HEK293 (cell line): ENCODE results near the gene ISYNA1.

Experiments used
- CTCF ChIA-PET: fragments of 350-600 bp; formaldehyde crosslinking; extraction: SDS; loops from one replicate; lab custom pipeline; 2021; ENCODE audit warnings: antibody characterized with exemption; lab: Yijun Ruan, JAX
- POLR2A ChIA-PET: fragments of 300-600 bp; formaldehyde crosslinking; extraction: SDS; loops from one replicate; lab custom pipeline; 2020; ENCODE audit warnings: antibody characterized with exemption, inconsistent platforms; lab: Yijun Ruan, JAX
- H3K27ac ChIP-seq: fragments of 200-500 bp; sonication (Bioruptor generic); 2 replicates; pipeline ENCODE4 v1.5.1; 2014; ENCODE audit warnings: low read depth, low read length, control low read depth, inconsistent platforms; ENCODE audit errors: extremely low read depth
- H3K36me3 ChIP-seq, 2 experiments: fragments of 200-500 bp in 1 of 2; sonication (Bioruptor generic) in 1 of 2; 1 replicate in 1 of 2; 2 replicates in 1 of 2; pipeline ENCODE4 v1.5.1; 2014 to 2017; ENCODE audit warnings: inconsistent platforms in 2 of 2, low read length in 2 of 2; ENCODE audit not compliant: control insufficient read depth in 2 of 2, insufficient read depth in 1 of 2
- H3K4me1 ChIP-seq: fragments of 200-500 bp; sonication (Bioruptor generic); 2 replicates; pipeline ENCODE4 v1.5.1; 2014; ENCODE audit warnings: mild to moderate bottlenecking, low read length, inconsistent platforms; ENCODE audit not compliant: control insufficient read depth, insufficient read depth
- H3K4me3 ChIP-seq: 2 replicates; pipeline ENCODE4 v1.5.1; 2011; ENCODE audit warnings: low read depth, mild to moderate bottlenecking, control low read depth, low read length, moderate library complexity
- H3K9me3 ChIP-seq: fragments of 200-500 bp; sonication (Bioruptor generic); 2 replicates; pipeline ENCODE4 v1.5.1; 2014; ENCODE audit warnings: low read depth, low read length, inconsistent platforms; ENCODE audit not compliant: control insufficient read depth, insufficient read depth
- BCL11B ChIP-seq: fragments of 450-650 bp; formaldehyde crosslinking; IDR thresholded peaks from 2 replicates; pipeline ENCODE4 v1.5.1; 2016; ENCODE audit warnings: low read depth, missing biosample characterization, missing genetic modification characterization
- KLF1 ChIP-seq: fragments of 450-650 bp; formaldehyde crosslinking; IDR thresholded peaks from 2 replicates; pipeline ENCODE4 v1.5.1; 2016; ENCODE audit warnings: missing biosample characterization, missing genetic modification characterization
- KLF17 ChIP-seq: fragments of 450-650 bp; formaldehyde crosslinking; IDR thresholded peaks from 2 replicates; pipeline ENCODE4 v1.5.1; 2016; ENCODE audit warnings: missing biosample characterization, missing genetic modification characterization
- ZIC2 ChIP-seq: fragments of 450-650 bp; formaldehyde crosslinking; IDR thresholded peaks from 2 replicates; pipeline ENCODE4 v1.5.1; 2016; ENCODE audit warnings: missing biosample characterization, missing genetic modification characterization
- ZNF112 ChIP-seq: fragments of 450-650 bp; formaldehyde crosslinking; IDR thresholded peaks from 2 replicates; pipeline ENCODE4 v1.5.0; 2017; ENCODE audit warnings: missing biosample characterization, missing genetic modification characterization
- ZNF133 ChIP-seq: fragments of 450-650 bp; formaldehyde crosslinking; IDR thresholded peaks from 2 replicates; pipeline ENCODE4 v1.5.1; 2016; ENCODE audit warnings: missing biosample characterization, missing genetic modification characterization
- ZNF24 ChIP-seq: fragments of 450-650 bp; formaldehyde crosslinking; IDR thresholded peaks from 2 replicates; pipeline ENCODE4 v1.5.1; 2016; ENCODE audit warnings: missing biosample characterization, missing genetic modification characterization
- ZNF341 ChIP-seq: fragments of 450-650 bp; formaldehyde crosslinking; IDR thresholded peaks from 2 replicates; pipeline ENCODE4; 2016; ENCODE audit warnings: low read depth, missing biosample characterization, missing genetic modification characterization
- ZNF37A ChIP-seq: fragments of 450-650 bp; IDR thresholded peaks from 2 replicates; pipeline ENCODE4 v1.5.1; 2018; ENCODE audit warnings: missing biosample characterization, missing genetic modification characterization
- ZNF610 ChIP-seq: fragments of 450-650 bp; formaldehyde crosslinking; IDR thresholded peaks from 2 replicates; pipeline ENCODE4 v1.5.1; 2016; ENCODE audit warnings: missing biosample characterization, missing genetic modification characterization, borderline replicate concordance
- ZNF623 ChIP-seq: fragments of 450-650 bp; formaldehyde crosslinking; IDR thresholded peaks from 2 replicates; pipeline ENCODE4 v1.5.1; 2016; ENCODE audit warnings: missing biosample characterization, missing genetic modification characterization
- ZNF704 ChIP-seq: fragments of 450-650 bp; formaldehyde crosslinking; IDR thresholded peaks from 2 replicates; pipeline ENCODE4 v1.5.1; 2016; ENCODE audit warnings: missing biosample characterization, missing genetic modification characterization
- ZSCAN5A ChIP-seq: fragments of 450-650 bp; formaldehyde crosslinking; IDR thresholded peaks from 2 replicates; pipeline ENCODE4 v1.5.1; 2016; ENCODE audit warnings: missing biosample characterization, missing genetic modification characterization

ISYNA1 gene

GRCh38 chr19:18424890-18425514, 12.9 kb downstream of the ISYNA1 start:
- ChIA-PET POLR2A (interaction anchor here (0.6 to 1.6 kb wide), 4 partner anchors 9 to 144 kb away, joined by 4 to 6 read pairs (median 5); partner anchors contain the start of genes ISYNA1 and JUND), CTCF (interaction anchor here (0.8 to 1.0 kb wide), 2 partner anchors 145 to 147 kb away, joined by 3 read pairs; no protein-coding TSS in a partner anchor)
- no peak overlapping the region for H3K27ac ChIP-seq
- no peak overlapping the region for H3K4me3 ChIP-seq
- no peaks in the 10 kb centered on the region for H3K36me3 ChIP-seq
- TF ChIP-seq ZNF24 (tag by site-specific recombination), result no peak
- no peak for TF ChIP-seq ZNF133 (tag by site-specific recombination)
- TF ChIP-seq ZNF37A (tag by site-specific recombination), result no peak
- TF ChIP-seq KLF17 (tag by site-specific recombination), result no peak
- TF ChIP-seq ZIC2 (tag by site-specific recombination), result peak; percentile 30
- peaks cover 14% of the 10 kb centered on the region for H3K4me1 ChIP-seq
- no peaks in the 10 kb centered on the region for H3K9me3 ChIP-seq

GRCh38 chr19:18424122-18424889, 13.6 kb downstream of the ISYNA1 start:
- no peak for TF ChIP-seq ZNF112 (tag by site-specific recombination)
- no peak for TF ChIP-seq ZNF623 (tag by site-specific recombination)
- TF ChIP-seq ZNF704, result no peak
- no peak for TF ChIP-seq ZSCAN5A (tag by site-specific recombination)
- TF ChIP-seq ZNF610 (tag by site-specific recombination), result no peak
- no peak for TF ChIP-seq BCL11B
- CTCF ChIA-PET, result interaction anchor here (0.6 to 0.8 kb wide), 2 partner anchors 146 to 180 kb away, joined by 3 read pairs; no protein-coding TSS in a partner anchor
- no peaks in the 10 kb centered on the region for H3K36me3 ChIP-seq
- no peaks in the 10 kb centered on the region for H3K9me3 ChIP-seq
- no peak overlapping the region for H3K4me3 ChIP-seq
- POLR2A ChIA-PET, result interaction anchor here (1.6 kb wide), 1 partner anchor 143 kb away, joined by 5 read pairs; the partner anchor contains the start of gene JUND
- peaks cover 8% of the 10 kb centered on the region for H3K4me1 ChIP-seq
- H3K27ac ChIP-seq, result no peak overlapping the region

GRCh38 chr19:18423258-18424020, 14.5 kb downstream of the ISYNA1 start:
- Histone ChIP-seq H3K9me3 (no peaks in the 10 kb centered on the region), H3K36me3 (no peaks in the 10 kb centered on the region), H3K4me3 (no peak overlapping the region), H3K4me1 (peaks cover 4% of the 10 kb centered on the region; the same call in 1 of the 2 replicates), H3K27ac (no peak overlapping the region)
- POLR2A ChIA-PET, result interaction anchor here (1.6 kb wide), 1 partner anchor 142 kb away, joined by 5 read pairs; the partner anchor contains the start of gene JUND
- CTCF ChIA-PET, result interaction anchor here (0.6 to 2.2 kb wide), 2 partner anchors 74 to 179 kb away, joined by 3 to 10 read pairs; no protein-coding TSS in a partner anchor
- peak; percentile 85 for TF ChIP-seq ZNF341 (tag by site-specific recombination)
- no peak for TF ChIP-seq KLF1 (tag by site-specific recombination)
- TF ChIP-seq, all 188 proteins: peak for 1
